Fibroblast of skin of left biceps (primary cell): ENCODE data around the gene AKAP13.
"Not testable (repeated sequence)": the region's sequence is repeated elsewhere in the genome, so short reads cannot be mapped to it uniquely, and the experiment has no call there.

Experiments used
- DNase-seq, 2 experiments: peaks; one replicate each; pipeline ENCODE4 v3.0.0-alpha.2; 2013; ENCODE audit warnings: low read depth in 2 of 2

The AKAP13 gene

GRCh38 chr15:85786781-85787114 lies 406.3 kb downstream of the AKAP13 start:
- no peak for DNase-seq

GRCh38 chr15:85788771-85789495 lies 408.5 kb downstream of the AKAP13 start:
- no peak for DNase-seq

- DNase-seq: no peak
These were observed 409.1 kb downstream of the AKAP13 start for GRCh38 chr15:85789496-85789875.

GRCh38 chr15:85792102-85792731 lies 411.8 kb downstream of the AKAP13 start:
- DNase-seq: no peak

GRCh38 chr15:85792912-85793590 lies 412.6 kb downstream of the AKAP13 start:
- DNase-seq: no peak

- no peak for DNase-seq
These were observed 413.5 kb downstream of the AKAP13 start for GRCh38 chr15:85793641-85794597.

GRCh38 chr15:85794598-85795336 lies 414.4 kb downstream of the AKAP13 start, which contains the start of gene KLHL25:
Gene KLHL25, minus strand, starts transcription at chr15:85794925. Its CDS starts 25,115 bp downstream, at chr15:85769810.
- peak; percentile 87 to 89 for DNase-seq

GRCh38 chr15:85795337-85796305 lies 415.2 kb downstream of the AKAP13 start:
- no peak for DNase-seq

GRCh38 chr15:85796371-85796770 lies 416.0 kb downstream of the AKAP13 start:
- not testable (repeated sequence) for DNase-seq
